Stimulated activated CD8-positive, alpha-beta memory T cell treated with anti-CD3 and anti-CD28 coated beads, Interleukin-12 subunit alpha, Interleukin-12 subunit beta, amount 100 ng/mL, for 24 hours (primary cell): ENCODE results near the gene LRRC8C.
"Not testable (repeated sequence)": the region's sequence is repeated elsewhere in the genome, so short reads cannot be mapped to it uniquely, and the experiment has no call there.

Experiments
- DNase-seq: peaks from one replicate; pipeline ENCODE4 v3.0.0-alpha.2; 2020; ENCODE audit errors: extremely low read depth

Gene LRRC8C

DNA sequence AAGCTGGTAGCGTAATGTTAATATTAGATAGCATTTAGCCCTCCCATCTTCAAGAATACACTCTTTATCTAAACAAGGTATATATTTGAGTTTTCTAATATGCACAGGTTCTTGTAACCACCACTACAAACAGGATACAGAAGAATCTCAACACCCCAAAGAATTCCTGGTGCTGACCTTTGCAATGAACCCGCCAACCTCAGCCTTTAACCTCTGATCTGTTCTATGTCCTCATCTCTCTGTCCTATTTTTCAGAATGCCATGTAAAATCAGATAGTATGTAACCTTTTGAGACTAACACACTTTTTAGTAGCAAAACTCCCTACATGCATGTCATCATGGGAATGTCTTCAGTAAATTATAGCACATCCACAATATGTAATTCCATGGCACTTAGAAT, 71.1 kb downstream of the LRRC8C start:
- no peak for DNase-seq

DNA sequence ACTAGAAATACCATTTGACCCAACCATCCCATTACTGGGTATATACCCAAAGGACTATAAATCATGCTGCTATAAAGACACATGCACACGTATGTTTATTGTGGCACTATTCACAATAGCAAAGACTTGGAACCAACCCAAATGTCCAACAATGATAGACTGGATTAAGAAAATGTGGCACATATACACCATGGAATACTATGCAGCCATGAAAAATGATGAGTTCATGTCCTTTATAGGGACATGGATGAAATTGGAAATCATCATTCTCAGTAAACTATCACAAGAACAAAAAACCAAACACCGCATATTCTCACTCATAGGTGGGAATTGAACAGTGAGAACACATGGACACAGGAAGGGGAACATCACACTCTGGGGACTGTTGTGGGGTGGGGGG, 72.0 kb downstream of the LRRC8C start:
- not testable (repeated sequence) for DNase-seq

DNA sequence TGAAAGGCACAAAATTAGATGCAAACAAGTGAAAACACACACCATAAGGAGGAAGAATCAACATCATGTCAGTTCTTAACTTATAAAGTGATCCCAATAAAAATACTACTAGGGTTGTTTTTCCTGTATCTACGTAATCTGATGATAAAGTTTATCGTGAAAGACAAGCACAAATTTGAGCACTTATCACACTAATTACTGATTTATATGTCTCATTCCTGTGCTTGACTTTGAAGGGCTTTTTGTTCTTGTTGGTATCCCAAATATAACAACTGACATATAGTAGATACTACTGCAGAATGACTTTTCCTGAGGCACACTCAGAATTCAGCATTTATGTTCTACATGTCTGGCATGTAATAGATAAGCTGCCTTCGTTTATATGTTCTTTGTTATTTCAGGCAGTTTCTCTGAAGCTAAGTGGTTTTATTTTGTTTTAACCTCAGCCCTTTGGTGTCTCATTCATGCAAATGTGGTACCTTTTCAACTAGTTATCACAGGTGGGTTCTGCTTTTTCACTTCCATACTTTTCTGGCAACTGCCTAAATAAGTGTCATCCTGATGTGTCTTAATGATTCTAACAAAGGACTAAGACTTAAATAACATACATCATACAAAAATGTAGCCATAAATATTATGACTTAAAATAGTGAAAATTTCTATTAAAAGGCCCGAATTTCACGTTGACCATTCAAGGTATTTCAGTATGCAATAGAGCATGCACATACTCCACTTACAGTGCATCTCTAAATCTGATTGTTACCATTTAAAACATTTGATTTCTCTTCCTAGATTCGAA, 73.2 kb downstream of the LRRC8C start:
- DNase-seq = no peak

DNA sequence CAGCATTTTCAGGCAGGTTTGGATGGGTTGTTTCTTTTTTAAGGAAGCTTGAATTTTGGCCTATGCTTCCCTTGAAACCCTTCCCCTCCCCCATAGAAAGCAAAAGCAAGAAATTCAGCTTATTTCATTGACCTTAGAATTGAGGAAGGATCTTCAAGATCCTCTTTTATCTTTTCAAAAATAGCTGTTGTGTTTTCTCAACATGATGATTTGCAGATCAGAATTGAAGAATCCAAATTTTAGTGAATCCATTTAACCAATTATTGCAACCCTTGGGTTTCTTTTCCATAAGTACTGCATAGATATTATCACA, 73.7 kb downstream of the LRRC8C start:
- DNase-seq = no peak

DNA sequence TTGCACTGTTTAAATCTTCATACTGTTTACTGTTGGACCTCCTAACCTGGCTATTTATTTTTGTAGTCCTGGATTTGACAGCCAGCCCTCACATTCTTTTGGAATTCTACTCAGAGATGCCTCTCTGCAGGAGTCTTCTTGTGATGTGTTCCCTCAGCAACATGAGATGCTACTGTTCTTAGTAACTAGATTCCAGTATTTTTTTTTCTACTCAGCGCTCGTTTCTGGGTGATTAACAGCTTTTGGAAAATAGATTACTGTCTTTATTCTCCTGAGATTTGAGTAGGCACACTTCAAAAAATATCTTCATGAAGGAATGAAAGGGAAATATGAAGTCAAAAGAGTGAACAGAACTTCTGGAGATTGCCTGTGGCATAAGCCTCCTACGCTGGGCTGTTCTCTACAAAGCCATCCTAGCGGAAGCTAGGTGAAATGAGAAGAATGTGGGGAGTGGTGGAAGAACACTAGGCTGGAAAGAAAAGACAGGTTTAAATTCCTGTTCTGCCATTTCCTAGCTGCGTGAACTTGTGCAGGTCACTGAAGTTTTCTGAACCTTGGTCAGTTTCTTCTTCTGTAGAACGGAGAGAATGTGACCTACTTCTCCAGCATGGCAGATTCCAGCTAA, 75.9 kb downstream of the LRRC8C start:
- DNase-seq = no peak

DNA sequence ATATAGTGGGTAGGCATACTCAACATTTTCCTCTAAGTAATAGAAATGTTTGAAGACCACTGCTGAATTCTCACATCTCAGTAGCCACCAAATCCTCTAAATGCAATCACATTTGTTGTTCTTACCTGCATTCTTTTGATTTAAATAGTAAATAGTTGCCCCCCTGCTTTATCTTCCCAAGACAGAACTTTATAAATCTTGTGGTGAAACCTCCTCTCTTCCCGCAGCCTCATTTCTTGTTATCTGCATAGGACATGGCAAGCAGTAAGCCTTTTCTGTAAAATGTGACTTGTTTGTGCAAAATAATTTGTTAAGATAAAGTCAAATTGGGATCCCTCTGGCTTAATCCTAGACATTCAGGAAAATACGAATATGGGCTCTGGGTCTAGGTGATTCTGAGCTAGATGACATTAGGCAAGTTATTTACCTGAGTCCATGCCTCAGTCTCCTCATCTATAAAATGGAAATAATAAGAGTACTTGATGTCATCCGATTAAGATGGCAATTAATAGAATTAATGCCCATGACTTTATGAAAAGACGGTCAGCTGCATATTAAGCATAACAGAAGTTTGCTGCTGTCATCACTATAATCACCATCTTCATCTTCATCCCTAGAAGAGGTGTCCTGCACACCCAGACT, 77.7 kb downstream of the LRRC8C start:
- no peak for DNase-seq

DNA sequence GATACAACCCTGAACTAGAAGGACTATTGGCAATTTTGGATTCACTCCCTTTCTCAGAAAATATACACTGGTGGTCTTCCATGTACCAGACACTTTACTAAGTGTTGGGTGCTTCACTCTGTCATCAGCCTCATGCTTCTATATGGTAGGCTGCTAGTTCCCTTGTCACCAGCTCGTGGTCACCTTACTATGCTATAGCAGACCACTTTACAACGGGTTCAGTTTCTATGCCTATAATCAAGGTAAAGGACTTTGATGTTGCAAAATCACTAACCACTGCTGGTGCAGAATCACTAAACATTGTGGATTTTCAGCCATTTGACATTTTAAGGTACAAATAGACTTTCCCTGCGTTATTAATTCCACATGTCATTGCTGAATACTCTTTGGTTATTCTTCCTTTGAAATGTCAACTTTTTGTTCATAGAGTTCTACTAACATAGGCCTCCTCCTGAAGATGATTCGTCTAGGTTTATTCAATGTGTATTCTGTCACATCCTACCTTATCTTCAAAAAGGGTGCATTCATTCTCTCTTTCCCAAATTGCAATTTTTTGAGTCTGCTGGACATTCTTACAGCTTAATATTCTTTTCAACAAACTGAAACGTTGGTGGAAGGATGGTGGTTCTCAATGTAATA, 78.3 kb downstream of the LRRC8C start:
- DNase-seq = no peak

DNA sequence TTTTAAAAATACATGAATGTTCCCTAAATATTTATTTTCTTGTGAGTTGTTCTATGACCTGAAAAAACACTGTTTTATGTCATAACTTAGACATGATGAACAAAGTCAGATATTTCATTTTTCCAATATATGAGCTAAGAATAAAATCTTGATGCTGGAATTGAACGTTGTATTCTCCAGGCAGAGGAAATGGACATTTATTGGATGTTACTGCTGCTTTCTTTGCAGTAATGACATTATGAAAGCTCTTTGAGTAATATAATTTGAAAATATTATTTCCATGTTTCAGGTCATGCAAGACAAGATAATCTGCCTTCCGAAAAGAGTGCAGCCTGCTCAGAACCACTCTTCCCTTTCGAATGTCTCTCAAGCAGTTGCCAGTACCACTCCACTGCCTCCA, 79.5 kb downstream of the LRRC8C start:
- DNase-seq = no peak

DNA sequence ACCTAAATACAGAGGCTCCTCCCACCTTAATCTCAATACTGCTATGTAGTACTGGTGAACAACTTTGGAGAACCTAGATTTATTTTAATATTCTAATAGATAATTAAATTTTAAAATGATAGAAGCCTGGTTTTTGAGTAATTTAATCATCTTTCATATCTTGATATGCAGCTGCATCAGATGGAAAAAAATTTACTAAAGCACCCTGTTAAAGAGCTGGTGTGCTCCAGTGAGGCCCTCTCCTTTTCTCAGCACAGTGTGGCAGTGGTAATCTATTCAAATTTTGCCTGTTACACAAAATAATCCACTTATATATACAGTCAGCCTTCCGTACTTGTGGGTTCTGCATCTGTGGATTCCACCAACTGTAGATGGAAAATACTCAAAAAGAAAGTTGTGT, 82.8 kb downstream of the LRRC8C start:
- DNase-seq = no peak

DNA sequence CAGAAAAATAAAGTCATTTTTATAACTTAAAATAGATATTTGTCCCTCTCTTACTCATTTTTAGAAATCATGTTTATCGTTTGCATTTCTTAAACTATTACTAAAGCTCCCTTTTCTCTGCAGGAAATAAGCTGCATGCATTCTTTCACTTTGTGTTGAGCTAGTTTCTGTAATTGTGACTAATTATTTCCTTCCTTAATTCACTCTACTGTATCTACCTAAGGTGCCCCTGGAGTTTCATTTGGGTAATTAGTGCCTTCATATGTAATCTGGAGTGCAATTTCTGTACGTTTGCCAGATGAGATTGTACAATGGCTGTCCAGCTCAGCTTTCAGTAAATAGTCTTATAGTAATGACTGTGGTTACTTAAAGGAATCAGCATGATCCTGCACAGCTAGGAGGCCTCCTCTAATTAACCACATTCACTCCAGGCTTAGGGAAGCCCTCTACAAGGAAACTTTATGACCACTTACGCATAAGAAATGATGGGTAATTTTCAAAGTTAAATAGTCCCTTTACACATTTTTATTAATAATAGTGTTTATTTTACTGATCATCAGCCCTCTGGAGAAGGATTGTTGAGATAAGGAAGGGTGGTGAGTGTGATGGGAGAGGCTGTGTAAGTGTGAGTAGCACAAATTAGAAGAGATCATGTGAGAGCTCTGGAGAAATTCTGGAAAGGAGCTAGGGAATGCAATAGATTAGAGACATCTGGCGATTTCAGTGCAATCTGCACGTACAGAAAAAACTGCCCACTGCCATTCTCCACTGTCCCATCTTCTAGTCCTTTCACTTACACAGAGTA, 86.8 kb downstream of the LRRC8C start:
- no peak for DNase-seq

DNA sequence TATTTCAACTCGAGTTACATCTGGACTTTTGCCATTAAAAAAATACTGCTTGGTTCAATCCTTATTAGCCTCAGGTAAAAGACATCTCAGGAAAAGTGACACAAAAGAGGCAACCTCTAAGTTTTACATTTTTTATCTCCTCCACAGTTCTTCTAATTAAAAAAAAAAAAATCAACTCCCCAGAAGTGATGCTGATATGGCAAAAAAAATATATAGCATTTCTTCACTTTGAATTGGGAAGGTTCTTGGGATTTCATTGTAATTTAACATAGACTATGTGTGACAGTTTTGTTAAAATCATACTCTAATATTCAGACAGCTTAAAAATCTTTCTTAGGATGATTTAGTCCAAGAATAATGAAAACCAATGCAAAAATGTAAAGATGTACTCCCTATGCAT, 87.9 kb downstream of the LRRC8C start:
- DNase-seq = no peak

DNA sequence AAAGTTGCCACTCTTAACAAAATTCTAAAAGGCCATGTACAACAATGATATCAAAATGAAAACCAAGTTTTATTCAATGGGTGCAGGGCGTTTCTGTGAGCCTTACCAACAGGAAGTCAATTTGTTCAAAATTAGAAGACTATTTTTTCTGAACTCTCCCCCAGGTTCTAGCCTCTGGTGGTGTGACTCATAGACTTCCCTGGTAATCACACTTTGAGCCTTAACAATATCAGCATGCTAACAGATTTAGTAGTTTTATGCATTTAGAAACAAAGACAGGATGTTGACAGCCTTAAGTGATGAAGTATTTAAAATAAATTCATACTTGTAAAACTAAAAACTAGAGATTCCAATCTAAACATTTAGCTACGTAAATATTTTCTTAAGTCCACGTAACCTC, 88.4 kb downstream of the LRRC8C start:
- no peak for DNase-seq

DNA sequence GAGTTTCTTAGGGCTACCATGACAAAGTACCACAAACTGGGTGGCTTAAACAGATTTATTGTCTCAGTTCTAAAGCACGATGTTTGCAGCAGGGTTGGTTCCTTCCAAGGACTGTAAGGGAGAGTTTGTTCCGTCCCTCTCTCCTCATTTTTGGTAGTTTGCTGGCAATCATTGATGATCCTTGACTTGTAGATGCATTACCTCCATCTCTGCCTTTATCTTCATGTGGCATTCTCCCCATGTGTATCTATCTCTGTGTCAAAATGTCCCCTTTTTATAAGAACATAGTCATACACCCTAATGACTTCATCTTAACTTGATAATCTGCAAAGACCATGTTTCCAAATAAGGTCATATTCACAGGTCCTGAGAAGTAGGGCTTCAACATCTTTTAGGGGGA, 90.2 kb downstream of the LRRC8C start:
- no peak for DNase-seq

DNA sequence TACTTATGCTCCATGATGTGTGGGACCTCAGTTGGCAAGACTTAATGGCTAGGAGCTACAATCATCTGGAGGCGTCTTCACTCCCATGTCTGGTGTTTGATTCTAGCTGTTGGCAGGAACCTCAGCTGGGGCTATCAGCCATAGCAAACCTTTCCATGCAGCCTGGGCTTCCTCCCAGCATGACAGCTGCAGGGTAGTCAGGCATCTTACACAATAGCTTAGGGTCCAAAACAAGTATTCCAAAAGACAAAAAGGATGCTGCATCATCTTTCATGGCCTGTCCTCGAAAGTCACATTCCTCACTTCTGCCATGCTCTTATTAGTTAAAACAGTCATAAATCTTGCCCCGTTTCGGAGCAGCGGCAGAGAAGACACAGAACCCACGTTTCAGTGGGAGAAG, 90.9 kb downstream of the LRRC8C start:
- DNase-seq = no peak

DNA sequence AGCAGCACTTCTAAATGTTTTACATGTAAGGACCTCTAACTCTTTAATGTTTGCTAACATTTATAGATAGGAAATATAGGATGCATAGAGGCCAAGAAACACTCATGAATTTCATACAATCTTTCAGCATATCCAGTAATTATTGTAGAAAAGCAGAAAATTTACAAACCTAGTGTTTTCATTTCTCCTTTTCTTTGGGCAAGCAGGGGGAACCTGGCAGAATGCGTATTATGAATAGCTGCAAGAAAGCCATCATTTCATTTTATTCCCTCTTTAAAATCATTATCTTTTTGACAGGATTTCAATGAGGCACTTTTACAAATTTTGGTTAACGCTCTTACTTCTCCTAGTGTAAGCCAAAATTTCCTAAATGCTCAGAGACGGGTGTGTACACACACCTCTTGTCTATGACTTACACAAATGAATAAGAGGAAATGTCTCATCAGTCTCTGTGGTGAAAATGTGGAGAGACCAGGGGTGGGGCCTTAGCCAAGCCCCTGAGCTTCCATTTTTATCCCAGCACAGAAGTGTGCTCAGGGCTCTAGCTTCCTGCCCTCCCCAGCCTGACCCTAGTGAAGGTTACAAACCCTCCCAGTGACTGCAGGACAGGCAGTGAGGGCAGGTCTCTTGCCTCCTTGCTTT, 91.6 kb downstream of the LRRC8C start:
- peak; percentile 27 for DNase-seq

DNA sequence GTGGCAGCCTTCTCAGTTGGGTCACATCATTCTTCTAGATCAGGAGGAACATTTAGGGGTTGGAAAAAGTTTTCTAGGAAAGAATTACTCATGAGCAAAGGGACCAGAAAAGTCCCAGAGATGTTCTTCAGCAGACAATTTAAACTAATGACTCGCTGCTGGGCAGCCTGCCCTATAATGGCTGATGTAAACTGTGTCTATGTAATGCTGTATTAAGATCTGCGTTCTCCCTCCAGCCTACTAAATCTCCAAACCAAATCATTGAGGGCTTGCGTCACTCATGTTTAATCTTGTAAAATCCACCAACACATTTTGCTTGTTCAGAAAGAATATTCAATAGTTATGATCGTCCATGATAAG, 92.1 kb downstream of the LRRC8C start:
- no peak for DNase-seq

DNA sequence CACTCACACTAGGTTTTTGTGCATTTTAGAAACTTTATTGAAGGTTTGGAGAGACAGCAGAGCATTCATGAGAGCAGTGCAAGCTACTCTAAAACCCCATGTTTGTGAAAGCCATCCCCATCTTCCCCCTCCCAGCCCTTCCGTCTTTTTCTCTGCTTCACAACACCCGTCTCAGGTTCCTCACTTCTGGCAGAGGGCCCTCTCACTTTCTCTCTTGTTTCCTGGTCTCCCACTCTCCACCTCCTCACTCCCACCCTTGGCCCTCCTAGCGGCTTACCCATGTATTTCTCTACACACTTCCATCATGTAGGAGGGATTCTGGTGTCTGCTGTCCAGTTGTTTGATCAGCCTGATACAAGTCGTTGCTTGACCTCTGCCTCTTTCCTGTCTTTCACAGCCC, 92.7 kb downstream of the LRRC8C start:
- DNase-seq = no peak

DNA sequence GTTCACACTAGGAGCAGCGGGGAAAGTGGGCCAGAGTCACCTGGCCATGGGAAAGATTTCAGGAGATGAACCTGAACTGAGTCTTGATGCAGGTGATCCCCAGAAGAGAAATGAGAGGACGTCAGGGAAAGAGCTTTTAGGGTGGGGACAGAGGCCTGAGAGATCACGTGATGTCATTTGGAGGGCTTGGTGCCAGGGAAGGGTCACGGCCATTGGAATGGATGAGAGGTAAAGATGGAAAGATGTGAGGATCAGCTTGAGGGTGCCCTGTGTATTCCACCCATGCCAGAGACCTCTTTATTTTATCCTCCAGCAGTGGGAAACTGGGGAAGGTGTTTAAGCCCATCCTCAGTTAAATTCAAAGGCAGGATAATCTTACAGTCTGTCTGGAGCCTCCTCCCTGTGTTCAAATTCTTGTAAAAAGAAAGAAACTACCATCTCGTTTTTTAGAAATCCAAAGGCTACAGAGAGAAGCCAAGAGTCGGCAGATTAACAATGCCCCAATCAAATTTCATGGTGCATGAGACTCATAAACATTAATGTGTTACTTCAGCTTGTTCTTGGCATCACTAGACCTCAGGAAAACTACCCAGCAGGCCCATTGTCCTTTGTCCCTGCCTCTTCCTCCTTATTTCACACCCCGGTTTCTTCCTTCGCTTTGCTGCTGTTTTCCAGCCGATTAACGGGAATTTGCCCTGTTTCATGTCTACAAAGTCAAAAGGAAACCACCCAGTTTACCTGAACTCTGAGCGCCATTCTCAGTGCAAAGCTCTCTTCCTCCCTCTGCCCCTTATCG, 94.8 kb downstream of the LRRC8C start:
- no peak for DNase-seq

DNA sequence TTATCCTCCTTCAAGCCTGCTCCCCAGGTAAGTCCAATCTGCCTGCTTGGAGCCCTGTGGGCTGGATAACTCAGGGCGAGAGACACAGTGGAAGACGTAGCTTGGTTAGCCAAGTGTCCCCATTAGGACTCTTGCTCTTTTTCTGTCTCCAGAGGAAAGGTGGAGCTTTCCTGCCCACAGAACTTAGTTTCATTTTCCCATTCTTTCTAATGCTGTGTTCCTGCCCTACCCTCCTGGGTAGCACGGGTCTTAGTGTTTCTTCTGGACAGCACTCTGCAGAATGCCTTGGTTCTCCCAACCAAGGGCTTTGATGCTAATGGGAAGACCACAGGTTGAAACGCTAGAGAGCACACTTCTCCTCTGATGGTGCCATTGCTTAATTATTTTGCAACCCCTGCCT, 95.5 kb downstream of the LRRC8C start:
- no peak for DNase-seq

DNA sequence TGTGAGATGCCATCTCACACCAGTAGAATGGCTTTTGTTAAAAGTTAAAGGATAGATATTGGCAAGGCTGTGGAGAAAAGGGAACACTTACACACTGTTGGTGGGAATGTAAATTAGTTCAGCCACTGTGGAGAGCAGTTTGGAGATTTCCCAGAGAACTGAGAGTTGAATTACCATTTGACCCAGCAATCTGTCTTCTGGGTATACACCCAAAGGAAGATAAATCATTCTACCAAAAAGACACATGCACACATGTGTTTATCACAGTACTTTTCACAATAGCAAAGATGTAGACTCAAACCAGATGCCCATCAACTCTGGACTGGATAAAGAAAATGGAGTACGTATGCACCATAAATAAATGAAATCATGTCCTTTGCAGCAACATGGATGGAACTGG, 99.3 kb downstream of the LRRC8C start:
- DNase-seq = no peak
